ENCODE measurements around the gene AP3D1.
"Not testable (repeated sequence)": the region's sequence is repeated elsewhere in the genome, so short reads cannot be mapped to it uniquely, and the experiment has no call there.

Gene AP3D1

GRCh38 chr19:2128252-2128651 is 23.1 kb downstream of the AP3D1 start:
- not testable (repeated sequence) for DNase-seq (ENCODE audit: low read depth)

- no peak for DNase-seq (ENCODE audit: low read depth)
These were observed 23.6 kb downstream of the AP3D1 start for GRCh38 chr19:2127758-2128157.

- DNase-seq (ENCODE audit: low read depth), result no peak
These were observed 24.4 kb downstream of the AP3D1 start for GRCh38 chr19:2126879-2127518.

GRCh38 chr19:2123682-2124387 is 27.5 kb downstream of the AP3D1 start:
- no peak for DNase-seq (ENCODE audit: low read depth)

- no peak for DNase-seq (ENCODE audit: low read depth)
These were observed 28.4 kb downstream of the AP3D1 start for GRCh38 chr19:2122982-2123381.

- no peak for DNase-seq (ENCODE audit: low read depth)
These were observed 29.1 kb downstream of the AP3D1 start for GRCh38 chr19:2122251-2122650.

- no peak for DNase-seq (ENCODE audit: low read depth)
These were observed 29.8 kb downstream of the AP3D1 start for GRCh38 chr19:2121416-2122051.

GRCh38 chr19:2120821-2121220 is 30.5 kb downstream of the AP3D1 start:
- no peak for DNase-seq (ENCODE audit: low read depth)

GRCh38 chr19:2119921-2120785 is 31.2 kb downstream of the AP3D1 start:
- no peak for DNase-seq (ENCODE audit: low read depth)

- DNase-seq (ENCODE audit: low read depth), result no peak
These were observed 32.9 kb downstream of the AP3D1 start for GRCh38 chr19:2118438-2118837.

GRCh38 chr19:2117215-2117960 is 34.0 kb downstream of the AP3D1 start:
- DNase-seq (ENCODE audit: low read depth), result no peak

GRCh38 chr19:2116507-2116906 is 34.9 kb downstream of the AP3D1 start:
- DNase-seq (ENCODE audit: low read depth), result no peak

- DNase-seq (ENCODE audit: low read depth), result no peak
These were observed 35.4 kb downstream of the AP3D1 start for GRCh38 chr19:2115911-2116426.

GRCh38 chr19:2115324-2115723 is 36.0 kb downstream of the AP3D1 start:
- DNase-seq (ENCODE audit: low read depth), result no peak

- DNase-seq (ENCODE audit: low read depth), result no peak
These were observed 36.5 kb downstream of the AP3D1 start for GRCh38 chr19:2114821-2115220.

GRCh38 chr19:2114218-2114617 is 37.1 kb downstream of the AP3D1 start:
- DNase-seq (ENCODE audit: low read depth), result no peak

- no peak for DNase-seq (ENCODE audit: low read depth)
These were observed 37.7 kb downstream of the AP3D1 start for GRCh38 chr19:2113439-2114211.

- DNase-seq (ENCODE audit: low read depth), result no peak
These were observed 38.6 kb downstream of the AP3D1 start for GRCh38 chr19:2112516-2113320.

- no peak for DNase-seq (ENCODE audit: low read depth)
These were observed 39.5 kb downstream of the AP3D1 start for GRCh38 chr19:2111886-2112285.

GRCh38 chr19:2111425-2111824 is 39.9 kb downstream of the AP3D1 start:
- DNase-seq (ENCODE audit: low read depth), result no peak

All from T follicular helper cell (primary cell).